ENCODE data around the gene ARSA.

GRCh38 chr22:50579752-50580151, 48.2 kb downstream of the ARSA start:
- TF ChIP-seq, protein P1, sequence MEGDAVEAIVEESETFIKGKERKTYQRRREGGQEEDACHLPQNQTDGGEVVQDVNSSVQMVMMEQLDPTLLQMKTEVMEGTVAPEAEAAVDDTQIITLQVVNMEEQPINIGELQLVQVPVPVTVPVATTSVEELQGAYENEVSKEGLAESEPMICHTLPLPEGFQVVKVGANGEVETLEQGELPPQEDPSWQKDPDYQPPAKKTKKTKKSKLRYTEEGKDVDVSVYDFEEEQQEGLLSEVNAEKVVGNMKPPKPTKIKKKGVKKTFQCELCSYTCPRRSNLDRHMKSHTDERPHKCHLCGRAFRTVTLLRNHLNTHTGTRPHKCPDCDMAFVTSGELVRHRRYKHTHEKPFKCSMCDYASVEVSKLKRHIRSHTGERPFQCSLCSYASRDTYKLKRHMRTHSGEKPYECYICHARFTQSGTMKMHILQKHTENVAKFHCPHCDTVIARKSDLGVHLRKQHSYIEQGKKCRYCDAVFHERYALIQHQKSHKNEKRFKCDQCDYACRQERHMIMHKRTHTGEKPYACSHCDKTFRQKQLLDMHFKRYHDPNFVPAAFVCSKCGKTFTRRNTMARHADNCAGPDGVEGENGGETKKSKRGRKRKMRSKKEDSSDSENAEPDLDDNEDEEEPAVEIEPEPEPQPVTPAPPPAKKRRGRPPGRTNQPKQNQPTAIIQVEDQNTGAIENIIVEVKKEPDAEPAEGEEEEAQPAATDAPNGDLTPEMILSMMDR (IDR thresholded peaks at IDR 0.05 in 2 of 3, conservative IDR thresholded peaks at IDR 0.05 in 1 of 3; ENCODE audit: borderline replicate concordance in 1 of 3, insufficient read depth in 1 of 3, low read depth in 2 of 3, low read length in 2 of 3): no peak
- TF ChIP-seq, protein P2, sequence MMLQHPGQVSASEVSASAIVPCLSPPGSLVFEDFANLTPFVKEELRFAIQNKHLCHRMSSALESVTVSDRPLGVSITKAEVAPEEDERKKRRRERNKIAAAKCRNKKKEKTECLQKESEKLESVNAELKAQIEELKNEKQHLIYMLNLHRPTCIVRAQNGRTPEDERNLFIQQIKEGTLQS (IDR thresholded peaks at IDR 0.05): no peak
- TF ChIP-seq EZH2phosphoT487 (IDR thresholded peaks at IDR 0.05; ENCODE audit: borderline replicate concordance) (no peak), SRF (IDR thresholded peaks at IDR 0.05; ENCODE audit: low read depth) (no peak), MAX (IDR thresholded peaks at IDR 0.05) (no peak), YY1 (IDR thresholded peaks at IDR 0.05; ENCODE audit: extremely low read depth, insufficient replicate concordance, low read depth, low read length) (no peak), POLR2AphosphoS5 (IDR thresholded peaks at IDR 0.05; ENCODE audit: low read depth, low read length) (no peak), POLR2A (IDR thresholded peaks at IDR 0.05; ENCODE audit: borderline replicate concordance, extremely low read depth, insufficient read depth, insufficient read length) (no peak), JUND (IDR thresholded peaks at IDR 0.05) (no peak), SIN3A (IDR thresholded peaks at IDR 0.05; ENCODE audit: low read depth) (no peak), RAD21 (IDR thresholded peaks at IDR 0.05; ENCODE audit: low read depth) (no peak), EGR1 (IDR thresholded peaks at IDR 0.05; ENCODE audit: low read depth) (no peak), FOSL1 (IDR thresholded peaks at IDR 0.05; ENCODE audit: low read depth) (no peak), SP1 (IDR thresholded peaks at IDR 0.05; ENCODE audit: low read depth) (no peak)
